ENCODE data around the gene JARID2.

Gene JARID2

DNA sequence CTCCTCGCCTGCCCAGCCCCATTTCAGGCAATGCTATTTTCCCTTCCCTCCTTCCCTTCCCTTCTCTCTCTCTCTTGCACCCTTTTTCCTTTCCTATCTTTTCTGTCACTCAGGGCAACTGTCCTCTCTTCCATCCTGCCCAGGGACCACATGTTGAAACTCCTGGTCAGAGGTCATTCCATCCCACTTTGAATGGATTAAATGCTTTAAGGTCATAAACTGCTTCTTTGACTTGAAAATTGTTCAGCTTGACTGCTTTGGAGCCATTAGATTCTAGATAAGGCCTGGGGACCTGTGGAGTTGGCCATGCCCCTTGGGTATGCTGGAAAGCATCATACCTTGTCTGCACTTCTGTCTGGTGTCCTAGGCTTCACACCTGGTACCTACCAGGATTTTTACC is 310.8 kb downstream of the JARID2 start:
- no peak for DNase-seq

GRCh38 chr6:15557174-15557573 is 311.3 kb downstream of the JARID2 start:
- DNase-seq = no peak

GRCh38 chr6:15560713-15561112 is 314.8 kb downstream of the JARID2 start:
- DNase-seq = no peak

- no peak for DNase-seq
These were observed 315.8 kb downstream of the JARID2 start for GRCh38 chr6:15561447-15562199.

DNA sequence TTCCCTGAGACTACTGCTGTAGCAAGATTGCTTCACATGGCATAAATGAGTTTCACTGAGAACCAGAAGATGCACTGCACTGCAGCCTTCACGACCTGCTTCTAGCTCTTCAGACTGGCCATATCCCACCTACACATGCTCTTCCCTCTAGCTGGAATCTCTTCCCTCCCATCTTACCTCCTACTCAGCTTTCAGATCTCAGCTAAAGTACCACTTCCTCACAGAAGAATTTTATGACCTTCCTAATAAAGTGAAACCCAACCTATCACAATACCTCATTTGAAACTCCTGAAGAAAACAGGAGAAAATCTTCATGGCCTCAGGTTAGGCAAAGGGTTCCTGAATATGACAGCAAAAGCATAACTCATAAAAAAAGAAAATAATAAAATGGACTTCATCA is 317.1 kb downstream of the JARID2 start:
- no peak for DNase-seq

GRCh38 chr6:15569035-15569995 is 323.4 kb downstream of the JARID2 start:
- DNase-seq = no peak

DNA sequence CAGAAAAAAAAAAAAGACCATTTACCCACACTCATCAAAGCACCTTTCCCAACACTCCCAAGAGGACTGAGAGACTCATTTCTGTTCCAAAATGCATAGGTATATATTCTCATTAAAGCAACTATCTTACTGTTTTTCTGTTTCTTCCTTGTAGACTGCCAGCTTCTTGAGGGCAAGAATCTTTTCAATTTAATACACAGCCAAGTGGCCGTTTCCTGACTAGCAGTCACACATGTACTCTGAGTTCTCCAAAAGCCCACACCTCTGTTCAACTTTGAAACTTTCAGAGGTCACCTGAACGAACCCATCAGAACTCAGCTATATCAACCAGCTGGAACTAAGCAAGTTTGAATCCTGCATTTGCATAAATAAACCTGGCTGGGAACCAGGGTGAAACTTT is 324.3 kb downstream of the JARID2 start:
- DNase-seq = no peak

Data from amygdala (tissue), 56 donors.